Breast epithelium (tissue), 4 donors: ENCODE data around the gene PLD1. TPM values are rescaled to one million over a fixed set of nuclear protein-coding genes. Genes with fewer than 3 reads are reported as not detected.
A peak's percentile ranks its signal among the peaks of the same experiment; 100 is the strongest.

Experiments
- DNase-seq, 2 donors: peaks; one replicate each; pipeline ENCODE4 v3.0.0-alpha.2; 2019; ENCODE audit warnings: low spot score in 2 of 2
- H3K27ac ChIP-seq, 2 donors: fragments of 200-600 bp; sonication (generic) in 1 of 2; one replicate each; pipeline ENCODE4 v1.5.1; 2016 to 2019; ENCODE audit warnings: mild to moderate bottlenecking in 1 of 2
- H3K27me3 ChIP-seq, 2 donors: fragments of 200-600 bp; sonication (generic) in 1 of 2; one replicate each; pipeline versions ENCODE4 v1.5.1 to v1.6.0; 2017 to 2019; ENCODE audit warnings: control low read depth in 1 of 2, mild to moderate bottlenecking in 1 of 2
- H3K36me3 ChIP-seq: fragments of 200-600 bp; one replicate; pipeline ENCODE4 v1.5.1; 2019
- H3K4me1 ChIP-seq, 2 donors: fragments of 200-600 bp; sonication (generic); one replicate each; pipeline ENCODE4 v1.5.1; 2016 to 2019; ENCODE audit warnings: control low read depth in 1 of 2
- H3K4me3 ChIP-seq, 3 donors: fragments of 200-600 bp; sonication (generic); 1 replicate in 2 of 3; 2 replicates in 1 of 3; pipeline ENCODE4 v1.5.1; 2016 to 2019; ENCODE audit warnings: mild to moderate bottlenecking in 3 of 3, moderate library complexity in 2 of 3
- H3K9me3 ChIP-seq, 2 donors: fragments of 200-600 bp; sonication (generic) in 1 of 2; one replicate each; pipeline ENCODE4 v1.5.1; 2016 to 2019; ENCODE audit warnings: control low read depth in 1 of 2
- CTCF ChIP-seq, 3 donors: fragments of 450-650 bp; IDR thresholded peaks; one replicate each; pipeline ENCODE4 v1.5.1; 2016 to 2017; ENCODE audit warnings: antibody characterized with exemption in 3 of 3, mild to moderate bottlenecking in 3 of 3, moderate library complexity in 3 of 3
- POLR2A ChIP-seq: fragments of 450-650 bp; IDR thresholded peaks from one replicate; pipeline ENCODE4 v1.6.1; 2016; ENCODE audit warnings: antibody characterized with exemption, mild to moderate bottlenecking, moderate library complexity
- POLR2AphosphoS5 ChIP-seq, 3 donors: sonication (generic); formaldehyde crosslinking; IDR thresholded peaks; one replicate each; pipeline ENCODE4 v1.6.1; 2017; ENCODE audit warnings: antibody characterized with exemption in 3 of 3
- intact Hi-C: fragments of 100-400 bp; cut with DNase I; formaldehyde crosslinking; loops from one replicate; pipeline ENCODE4 v1.15.1; 2023; ENCODE audit warnings: low total_unique reads
- total RNA-seq, 3 donors: library from RNA; depleted of rRNA; stranded (reverse); fragments of >200 nt; gene quantifications; one replicate each; pipeline ENCODE4 v1.1.0, GENCODE V29; 2016

The PLD1 gene
- total RNA-seq, 3 donors from 2014 or later = 21.1 to 36.9 (median 24.9) TPM

GRCh38 chr3:171663805-171664204, 146.5 kb downstream of the PLD1 start:
- intact Hi-C loops = no loop called here
- H3K27me3 ChIP-seq = no peaks in the 10 kb centered on the region
- no peaks in the 10 kb centered on the region for H3K36me3 ChIP-seq
- no peaks in the 10 kb centered on the region for H3K9me3 ChIP-seq
- DNase-seq = no peak
- H3K4me3 ChIP-seq = no peak overlapping the region
- no peak overlapping the region for H3K27ac ChIP-seq
- TF ChIP-seq POLR2AphosphoS5 (IDR thresholded peaks at IDR 0.05) = no peak
- TF ChIP-seq CTCF (IDR thresholded peaks at IDR 0.05) = no peak
- TF ChIP-seq POLR2A = no peak
- no peaks in the 10 kb centered on the region for H3K4me1 ChIP-seq

- Histone ChIP-seq H3K9me3 (no peaks in the 10 kb centered on the region), H3K27ac (no peak overlapping the region), H3K27me3 (no peaks in the 10 kb centered on the region), H3K4me3 (no peak overlapping the region), H3K36me3 (no peaks in the 10 kb centered on the region), H3K4me1 (no peaks in the 10 kb centered on the region)
- intact Hi-C loops = no loop called here
- no peak for TF ChIP-seq CTCF (IDR thresholded peaks at IDR 0.05)
- TF ChIP-seq POLR2A = no peak
- no peak for TF ChIP-seq POLR2AphosphoS5 (IDR thresholded peaks at IDR 0.05)
- no peak for DNase-seq
Measured at GRCh38 chr3:171661484-171661883, 148.8 kb downstream of the PLD1 start.

GRCh38 chr3:171660188-171660587, 150.1 kb downstream of the PLD1 start:
- TF ChIP-seq CTCF (IDR thresholded peaks at IDR 0.05) = no peak
- no peak for TF ChIP-seq POLR2AphosphoS5 (IDR thresholded peaks at IDR 0.05)

GRCh38 chr3:171658841-171659240, 151.4 kb downstream of the PLD1 start:
- Histone ChIP-seq H3K36me3 (no peaks in the 10 kb centered on the region), H3K4me3 (no peak overlapping the region), H3K27ac (no peak overlapping the region), H3K27me3 (no peaks in the 10 kb centered on the region), H3K4me1 (no peaks in the 10 kb centered on the region), H3K9me3 (no peaks in the 10 kb centered on the region)
- TF ChIP-seq POLR2AphosphoS5 (IDR thresholded peaks at IDR 0.05) (no peak), POLR2A (no peak)
- no peak for DNase-seq
- intact Hi-C loops = no loop called here

More at GRCh38 chr3:171660188-171660587, 150.1 kb downstream of the PLD1 start:
- no peak for DNase-seq
- Histone ChIP-seq H3K9me3 (no peaks in the 10 kb centered on the region), H3K27ac (no peak overlapping the region), H3K4me1 (no peaks in the 10 kb centered on the region), H3K4me3 (no peak overlapping the region), H3K36me3 (no peaks in the 10 kb centered on the region), H3K27me3 (no peaks in the 10 kb centered on the region)
- intact Hi-C loops = no loop called here

GRCh38 chr3:171654809-171655208, 155.5 kb downstream of the PLD1 start:
- Histone ChIP-seq H3K4me1 (no peaks in the 10 kb centered on the region), H3K9me3 (no peaks in the 10 kb centered on the region), H3K36me3 (no peaks in the 10 kb centered on the region), H3K4me3 (no peak overlapping the region), H3K27me3 (no peaks in the 10 kb centered on the region), H3K27ac (peak overlapping the region; percentile 50 to 59)
- DNase-seq = peak; percentile 57 to 77
- intact Hi-C loops = no loop called here
- TF ChIP-seq POLR2AphosphoS5 (IDR thresholded peaks at IDR 0.05) = no peak
- no peak for TF ChIP-seq CTCF (IDR thresholded peaks at IDR 0.05)
- no peak for TF ChIP-seq POLR2A

- no peaks in the 10 kb centered on the region for H3K36me3 ChIP-seq
- intact Hi-C loops = no loop called here
- TF ChIP-seq POLR2A (no peak), CTCF (IDR thresholded peaks at IDR 0.05) (no peak), POLR2AphosphoS5 (IDR thresholded peaks at IDR 0.05) (no peak)
Measured at GRCh38 chr3:171654326-171654725, 156.0 kb downstream of the PLD1 start.

More at GRCh38 chr3:171654326-171654725, 156.0 kb downstream of the PLD1 start:
- no peak for DNase-seq
- Histone ChIP-seq H3K4me3 (no peak overlapping the region), H3K9me3 (no peaks in the 10 kb centered on the region), H3K4me1 (no peaks in the 10 kb centered on the region), H3K27me3 (no peaks in the 10 kb centered on the region), H3K27ac (peak overlapping the region; percentile 50 to 59)
